OCI-LY1 (cell line): ENCODE measurements around the gene MSANTD4.
"Not testable (repeated sequence)": the region's sequence is repeated elsewhere in the genome, so short reads cannot be mapped to it uniquely, and the experiment has no call there.

Experiments used
- H2AFZ ChIP-seq: fragments of 200-600 bp; sonication (generic), shearing (Covaris generic); 2 replicates; pipeline ENCODE4 v1.6.0; 2014; ENCODE audit warnings: antibody characterized with exemption, mild to moderate bottlenecking, low read length
- H3F3A ChIP-seq: fragments of 200-600 bp; sonication (generic), shearing (Covaris generic); 2 replicates; pipeline ENCODE4 v1.6.0; 2014; ENCODE audit warnings: mild to moderate bottlenecking, antibody characterized with exemption, low read length, moderate library complexity; ENCODE audit not compliant: insufficient read depth
- H3K27ac ChIP-seq: fragments of 200-600 bp; sonication (generic); 2 replicates; pipeline ENCODE4 v1.5.1; 2014; ENCODE audit warnings: low read length, mixed run types, mild to moderate bottlenecking, low read depth; ENCODE audit not compliant: poor library complexity, severe bottlenecking
- H3K27me3 ChIP-seq: fragments of 200-600 bp; sonication (generic); 2 replicates; pipeline ENCODE4 v1.6.0; 2014; ENCODE audit warnings: antibody characterized with exemption, mild to moderate bottlenecking, low read length, moderate library complexity; ENCODE audit not compliant: insufficient read depth
- H3K36me3 ChIP-seq: fragments of 200-600 bp; sonication (generic); 2 replicates; pipeline ENCODE4 v1.6.1; 2014; ENCODE audit warnings: mild to moderate bottlenecking, antibody characterized with exemption, low read length, moderate library complexity, mixed read lengths; ENCODE audit not compliant: insufficient read depth
- H3K4me1 ChIP-seq: fragments of 200-600 bp; sonication (generic); 2 replicates; pipeline ENCODE4 v1.5.1; 2014; ENCODE audit warnings: mild to moderate bottlenecking, low read length, moderate library complexity; ENCODE audit not compliant: insufficient read depth, severe bottlenecking
- H3K4me2 ChIP-seq: fragments of 200-600 bp; sonication (generic), shearing (Covaris generic); 2 replicates; pipeline ENCODE4 v1.6.1; 2014; ENCODE audit warnings: low read length
- H3K4me3 ChIP-seq: fragments of 200-600 bp; sonication (generic); 2 replicates; pipeline ENCODE4 v1.5.1; 2014; ENCODE audit warnings: low read length, low read depth, mild to moderate bottlenecking, mixed read lengths; ENCODE audit not compliant: poor library complexity, severe bottlenecking
- H3K79me2 ChIP-seq: fragments of 200-600 bp; shearing (Covaris generic); 2 replicates; pipeline ENCODE4 v1.6.1; 2016; ENCODE audit warnings: mixed run types, low read length, mixed read lengths; ENCODE audit not compliant: insufficient read depth
- H3K9ac ChIP-seq: fragments of 200-600 bp; sonication (generic), shearing (Covaris generic); 2 replicates; pipeline ENCODE4 v1.6.1; 2014; ENCODE audit warnings: mild to moderate bottlenecking, low read length, mixed read lengths
- H3K9me2 ChIP-seq: fragments of 200-600 bp; sonication (generic), shearing (Covaris generic); 2 replicates; pipeline ENCODE4 v1.6.1; 2014; ENCODE audit warnings: low read depth, mild to moderate bottlenecking, low read length, mixed read lengths
- H3K9me3 ChIP-seq: fragments of 200-600 bp; shearing (Covaris generic); 2 replicates; pipeline ENCODE4 v1.6.1; 2014; ENCODE audit warnings: low read length, mixed read lengths
- H4K20me1 ChIP-seq: fragments of 200-600 bp; sonication (generic), shearing (Covaris generic); 2 replicates; pipeline ENCODE4 v1.6.0; 2016; ENCODE audit warnings: mild to moderate bottlenecking, low read length; ENCODE audit not compliant: insufficient read depth
- CTCF ChIP-seq: fragments of 200-600 bp; sonication (generic), shearing (Covaris generic); IDR thresholded peaks from 2 replicates; pipeline ENCODE4 v1.5.1; 2017; ENCODE audit warnings: mild to moderate bottlenecking, antibody characterized with exemption, low read length, moderate library complexity, mixed read lengths
- EZH2 ChIP-seq: fragments of 200-600 bp; sonication (generic), shearing (Covaris generic); IDR thresholded peaks from 2 replicates; pipeline ENCODE4 v1.8.0; 2017; ENCODE audit warnings: borderline replicate concordance, mixed run types, mild to moderate bottlenecking, antibody characterized with exemption, low read length, moderate library complexity, mixed read lengths

The MSANTD4 gene

GRCh38 chr11:106011481-106011880, 10.6 kb downstream of the MSANTD4 start:
- H3K79me2 ChIP-seq, result peaks cover 56% of the 10 kb centered on the region
- no peaks in the 10 kb centered on the region for H4K20me1 ChIP-seq
- peaks cover 11% of the 10 kb centered on the region for H3K4me1 ChIP-seq
- peaks cover 85% of the 10 kb centered on the region for H3K36me3 ChIP-seq
- H3K9me3 ChIP-seq, result no peaks in the 10 kb centered on the region; the same call in 1 of the 2 replicates
- H3F3A ChIP-seq, result no peaks in the 10 kb centered on the region
- no peak overlapping the region for H3K9ac ChIP-seq
- H3K27ac ChIP-seq, result no peak overlapping the region
- H2AFZ ChIP-seq, result no peak overlapping the region
- no peak for TF ChIP-seq CTCF
- no peak for TF ChIP-seq EZH2
- H3K4me3 ChIP-seq, result no peak overlapping the region
- H3K27me3 ChIP-seq, result no peaks in the 10 kb centered on the region
- H3K4me2 ChIP-seq, result no peak overlapping the region
- no peaks in the 10 kb centered on the region for H3K9me2 ChIP-seq

- not testable (repeated sequence) for H2AFZ ChIP-seq, H3K27ac ChIP-seq, H3K27me3 ChIP-seq, H4K20me1 ChIP-seq, H3F3A ChIP-seq, H3K79me2 ChIP-seq, H3K4me2 ChIP-seq, H3K4me3 ChIP-seq, H3K9me3 ChIP-seq, H3K9me2 ChIP-seq, H3K4me1 ChIP-seq, H3K9ac ChIP-seq
- H3K36me3 ChIP-seq, result peaks cover 60% of the 10 kb centered on the region
Measured at GRCh38 chr11:106003094-106003493, 18.9 kb downstream of the MSANTD4 start.

- no peaks in the 10 kb centered on the region for H3K9me2 ChIP-seq
- no peaks in the 10 kb centered on the region for H3K27me3 ChIP-seq
- no peak overlapping the region for H3K4me2 ChIP-seq
- H3K27ac ChIP-seq, result no peak overlapping the region
- no peaks in the 10 kb centered on the region for H4K20me1 ChIP-seq
- no peak overlapping the region for H2AFZ ChIP-seq
- no peaks in the 10 kb centered on the region for H3K9me3 ChIP-seq
- H3K36me3 ChIP-seq, result peaks cover 45% of the 10 kb centered on the region
- H3K79me2 ChIP-seq, result no peaks in the 10 kb centered on the region
- H3K9ac ChIP-seq, result no peak overlapping the region
- H3K4me3 ChIP-seq, result no peak overlapping the region
- TF ChIP-seq EZH2 (no peak), CTCF (no peak)
- no peaks in the 10 kb centered on the region for H3F3A ChIP-seq
- no peaks in the 10 kb centered on the region for H3K4me1 ChIP-seq
Measured at GRCh38 chr11:106001304-106002012, 20.6 kb downstream of the MSANTD4 start.

- Histone ChIP-seq H3K36me3 (peaks cover 27% of the 10 kb centered on the region), H3K4me1 (no peaks in the 10 kb centered on the region), H4K20me1 (no peaks in the 10 kb centered on the region), H3K79me2 (no peaks in the 10 kb centered on the region), H3K27me3 (no peaks in the 10 kb centered on the region), H3K4me2 (no peak overlapping the region), H3K9me3 (no peaks in the 10 kb centered on the region), H2AFZ (no peak overlapping the region), H3K9me2 (no peaks in the 10 kb centered on the region), H3F3A (no peaks in the 10 kb centered on the region), H3K27ac (no peak overlapping the region), H3K4me3 (no peak overlapping the region), H3K9ac (no peak overlapping the region)
- TF ChIP-seq EZH2 (no peak), CTCF (no peak)
Measured at GRCh38 chr11:105991888-105992287, 30.2 kb downstream of the MSANTD4 start.
